B cell (primary cell): ENCODE data around the gene ACOX3. TPM values are rescaled to one million over a fixed set of nuclear protein-coding genes. Genes with fewer than 3 reads are reported as not detected.

Source experiments
- ATAC-seq: fragments of 200-7000 bp; cut with Tn5 transposase; one replicate; pipeline ENCODE4 v1.10.0; 2021; ENCODE audit warnings: low read depth, mild to moderate bottlenecking, moderate number of reproducible peaks, moderate library complexity
- CTCF ChIA-PET: fragments of 350-600 bp; sonication (Branson Sonifier 250); formaldehyde crosslinking; loops from one replicate; lab custom pipeline; 2021; ENCODE audit warnings: antibody characterized with exemption, inconsistent platforms; lab: Charles Lee
- POLR2A ChIA-PET: fragments of 350-600 bp; sonication (Branson Sonifier 250); formaldehyde crosslinking; loops from one replicate; lab custom pipeline; 2021; ENCODE audit warnings: antibody characterized with exemption; lab: Charles Lee
- DNase-seq: peaks from one replicate; pipeline ENCODE4 v3.0.0; 2013
- H2AFZ ChIP-seq: 2 replicates; pipeline ENCODE4 v1.6.1; 2012; ENCODE audit warnings: mild to moderate bottlenecking, low read depth, low read length; ENCODE audit not compliant: insufficient read depth, poor library complexity, severe bottlenecking
- H3K27ac ChIP-seq, 2 donors: 1 replicate in 1 of 2; 2 replicates in 1 of 2; pipeline ENCODE4 v1.5.1; 2012 to 2013; ENCODE audit warnings: low read length in 2 of 2, mild to moderate bottlenecking in 2 of 2, moderate library complexity in 1 of 2
- H3K27me3 ChIP-seq, 4 experiments: fragments of 200-600 bp in 1 of 4; sonication (generic) in 1 of 4; replicated peaks in 1 of 4; 1 replicate in 2 of 4; 2 replicates in 2 of 4; pipeline versions ENCODE4 v1.6.1 to v1.7.0; 2013 to 2016; ENCODE audit warnings: low read length in 3 of 4, mild to moderate bottlenecking in 2 of 4, mixed read lengths in 1 of 4, moderate library complexity in 1 of 4; ENCODE audit not compliant: insufficient read depth in 4 of 4, control insufficient read depth in 3 of 4; ENCODE audit errors: control extremely low read depth in 1 of 4
- H3K36me3 ChIP-seq, 2 experiments: replicated peaks in 1 of 2; 1 replicate in 1 of 2; 2 replicates in 1 of 2; pipeline versions ENCODE4 v1.6.1 to v1.7.1; 2013; ENCODE audit warnings: low read length in 1 of 2; ENCODE audit not compliant: insufficient read depth in 2 of 2, control insufficient read depth in 1 of 2; ENCODE audit errors: control extremely low read depth in 1 of 2, extremely low read depth in 1 of 2
- H3K4me1 ChIP-seq, 2 donors: fragments of 200-600 bp in 1 of 2; sonication (generic) in 1 of 2; 1 replicate in 1 of 2; 2 replicates in 1 of 2; pipeline versions ENCODE4 v1.5.1 to v1.6.1; 2013 to 2017; ENCODE audit warnings: low read length in 2 of 2; ENCODE audit not compliant: control insufficient read depth in 2 of 2, insufficient read depth in 2 of 2
- H3K4me2 ChIP-seq: replicated peaks from 2 replicates; pipeline ENCODE3; 2012; ENCODE audit warnings: mild to moderate bottlenecking, low read depth, low read length; ENCODE audit not compliant: poor library complexity, severe bottlenecking
- H3K4me3 ChIP-seq, 5 experiments: fragments of 200-600 bp in 1 of 5; sonication (generic) in 1 of 5; 1 replicate in 3 of 5; 2 replicates in 2 of 5; pipeline versions ENCODE4 v1.5.1 to v1.7.0; 2011 to 2016; ENCODE audit warnings: low read length in 4 of 5, mild to moderate bottlenecking in 4 of 5, low read depth in 2 of 5, control low read depth in 1 of 5, moderate library complexity in 1 of 5; ENCODE audit not compliant: insufficient read depth in 1 of 5; ENCODE audit errors: control extremely low read depth in 1 of 5, extremely low read depth in 1 of 5
- H3K79me2 ChIP-seq: fragments of 200-600 bp; sonication (generic); one replicate; pipeline ENCODE4 v1.6.0; 2016; ENCODE audit warnings: low read length; ENCODE audit not compliant: control insufficient read depth, insufficient read depth
- H3K9ac ChIP-seq: fragments of 200-600 bp; sonication (generic); 2 replicates; pipeline ENCODE4 v1.6.1; 2017; ENCODE audit warnings: mild to moderate bottlenecking, low read length, moderate library complexity
- H3K9me3 ChIP-seq, 3 donors: one replicate each; pipeline versions ENCODE4 v1.6.1 to v1.7.1; 2013; ENCODE audit warnings: low read length in 2 of 3; ENCODE audit not compliant: control insufficient read depth in 2 of 3, insufficient read depth in 1 of 3; ENCODE audit errors: control extremely low read depth in 1 of 3
- H4K20me1 ChIP-seq: 2 replicates; pipeline ENCODE4 v1.6.0; 2012; ENCODE audit warnings: mild to moderate bottlenecking, low read length; ENCODE audit not compliant: insufficient read depth, control insufficient read depth, poor library complexity, severe bottlenecking
- H3K27ac Mint-ChIP-seq: one replicate; pipeline ENCODE4 v1.8.0; 2021; ENCODE audit warnings: mixed read lengths
- H3K27me3 Mint-ChIP-seq: one replicate; pipeline ENCODE4 v1.8.0; 2021; ENCODE audit warnings: mixed read lengths
- H3K4me1 Mint-ChIP-seq: one replicate; pipeline ENCODE4 v1.8.0; 2021; ENCODE audit warnings: mixed read lengths
- H3K4me3 Mint-ChIP-seq: one replicate; pipeline ENCODE4 v1.8.0; 2021; ENCODE audit warnings: mixed read lengths
- H3K9me3 Mint-ChIP-seq: one replicate; pipeline ENCODE4 v1.8.0; 2022; ENCODE audit warnings: mixed read lengths; ENCODE audit not compliant: insufficient read depth
- EZH2 ChIP-seq: IDR thresholded peaks from 2 replicates; pipeline ENCODE4 v1.6.1; 2012; ENCODE audit warnings: borderline replicate concordance, low read depth, mild to moderate bottlenecking, moderate library complexity, low read length; ENCODE audit not compliant: insufficient read depth, poor library complexity, severe bottlenecking
- WGBS: methylation state at CpG from one replicate; pipeline ENCODE4 v1.1.5; 2013; ENCODE audit warnings: missing lambda C conversion rate; ENCODE audit not compliant: insufficient coverage; 5-methylcytosine and 5-hydroxymethylcytosine counted together
- intact Hi-C: fragments of 100-400 bp; cut with micrococcal nuclease; formaldehyde crosslinking; loops from one replicate; pipeline ENCODE4 v1.10.0; 2022
- polyA plus RNA-seq: library from polyadenylated mRNA; depleted of rRNA; stranded (reverse); fragments of >200 nt; gene quantifications from 2 replicates; pipeline ENCODE4 v1.2.3, GENCODE V29; 2012
- total RNA-seq, 2 donors: library from RNA; stranded (reverse); fragments of 120-200 nt in 1 of 2; gene quantifications; 1 replicate in 1 of 2; 2 replicates in 1 of 2; pipeline versions ENCODE4 v1.2.3 to v1.2.4, GENCODE V29; 2013 to 2022
- TF ChIP-seq, protein P1 (sequence below): fragments of 200-600 bp; IDR thresholded peaks from one replicate; pipeline ENCODE4 v1.8.0; 2022; ENCODE audit warnings: antibody characterized with exemption, mild to moderate bottlenecking

ACOX3 gene
- total and polyA plus RNA-seq, 2 donors (not counting 1 experiment from before 2014, with no cell fraction given), result 4.6 to 23.1 TPM

- H3K27ac Mint-ChIP-seq, result no peak overlapping the region
- no peaks in the 10 kb centered on the region for H3K27me3 Mint-ChIP-seq
- H3K4me1 ChIP-seq, result no peaks in the 10 kb centered on the region
- no peak overlapping the region for H3K4me3 Mint-ChIP-seq
- no peaks in the 10 kb centered on the region for H3K4me1 Mint-ChIP-seq
- H3K4me2 ChIP-seq, result no peak overlapping the region
- no peaks in the 10 kb centered on the region for H3K9me3 Mint-ChIP-seq
- no peak overlapping the region for H2AFZ ChIP-seq
- H3K27me3 ChIP-seq, result no peaks in the 10 kb centered on the region
- 95% methylated on average over 13 of the region's 13 CpGs for WGBS
- no peak for TF ChIP-seq EZH2
- TF ChIP-seq, protein P1, sequence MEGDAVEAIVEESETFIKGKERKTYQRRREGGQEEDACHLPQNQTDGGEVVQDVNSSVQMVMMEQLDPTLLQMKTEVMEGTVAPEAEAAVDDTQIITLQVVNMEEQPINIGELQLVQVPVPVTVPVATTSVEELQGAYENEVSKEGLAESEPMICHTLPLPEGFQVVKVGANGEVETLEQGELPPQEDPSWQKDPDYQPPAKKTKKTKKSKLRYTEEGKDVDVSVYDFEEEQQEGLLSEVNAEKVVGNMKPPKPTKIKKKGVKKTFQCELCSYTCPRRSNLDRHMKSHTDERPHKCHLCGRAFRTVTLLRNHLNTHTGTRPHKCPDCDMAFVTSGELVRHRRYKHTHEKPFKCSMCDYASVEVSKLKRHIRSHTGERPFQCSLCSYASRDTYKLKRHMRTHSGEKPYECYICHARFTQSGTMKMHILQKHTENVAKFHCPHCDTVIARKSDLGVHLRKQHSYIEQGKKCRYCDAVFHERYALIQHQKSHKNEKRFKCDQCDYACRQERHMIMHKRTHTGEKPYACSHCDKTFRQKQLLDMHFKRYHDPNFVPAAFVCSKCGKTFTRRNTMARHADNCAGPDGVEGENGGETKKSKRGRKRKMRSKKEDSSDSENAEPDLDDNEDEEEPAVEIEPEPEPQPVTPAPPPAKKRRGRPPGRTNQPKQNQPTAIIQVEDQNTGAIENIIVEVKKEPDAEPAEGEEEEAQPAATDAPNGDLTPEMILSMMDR, result no peak
- H3K27ac ChIP-seq, result no peak overlapping the region
- no peaks in the 10 kb centered on the region for H3K9me3 ChIP-seq
- POLR2A ChIA-PET, result no interaction called here
- H3K79me2 ChIP-seq, result no peaks in the 10 kb centered on the region
- DNase-seq, result no peak
- intact Hi-C loops, result no loop called here
- no peak overlapping the region for H3K9ac ChIP-seq
- no peak overlapping the region for H3K4me3 ChIP-seq
- ATAC-seq, result no peak
- H4K20me1 ChIP-seq, result no peaks in the 10 kb centered on the region
- H3K36me3 ChIP-seq, result no peaks in the 10 kb centered on the region
- CTCF ChIA-PET, result no interaction called here
Observed at GRCh38 chr4:8372506-8372905, 68.0 kb downstream of the ACOX3 start.

DNA sequence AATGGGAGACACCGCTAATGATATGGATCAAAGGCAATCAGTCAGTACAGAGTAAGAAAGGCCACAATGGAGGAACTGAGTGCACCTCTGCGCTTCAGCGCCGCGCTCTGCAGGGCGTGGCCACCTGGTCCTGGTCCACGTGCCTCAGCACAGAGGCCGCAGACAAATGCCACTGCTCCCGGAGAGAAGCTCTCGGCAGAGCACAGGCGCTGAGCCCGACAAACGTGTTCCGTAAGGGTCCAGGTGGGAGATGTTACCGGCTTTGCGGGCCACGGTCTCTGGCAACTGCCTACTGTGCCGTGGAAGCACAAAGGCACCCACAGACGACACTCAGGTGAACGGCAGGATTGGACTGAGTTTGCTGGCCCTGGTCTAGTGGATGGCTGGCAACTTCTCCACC is 68.9 kb downstream of the ACOX3 start:
- no peak for ATAC-seq
- no peak for TF ChIP-seq EZH2
- TF ChIP-seq, protein P1, result no peak
- H3K27me3 ChIP-seq, result no peaks in the 10 kb centered on the region
- no peak overlapping the region for H3K27ac ChIP-seq
- no peaks in the 10 kb centered on the region for H3K27me3 Mint-ChIP-seq
- WGBS, result 95% methylated on average over 20 of the region's 20 CpGs
- H3K4me1 ChIP-seq, result no peaks in the 10 kb centered on the region
- no peaks in the 10 kb centered on the region for H4K20me1 ChIP-seq
- ChIA-PET POLR2A (no interaction called here), CTCF (no interaction called here)
- DNase-seq, result no peak
- intact Hi-C loops, result no loop called here
- no peak overlapping the region for H3K4me3 Mint-ChIP-seq
- H3K36me3 ChIP-seq, result no peaks in the 10 kb centered on the region
- no peaks in the 10 kb centered on the region for H3K4me1 Mint-ChIP-seq
- H3K4me3 ChIP-seq, result no peak overlapping the region
- H3K4me2 ChIP-seq, result no peak overlapping the region
- no peaks in the 10 kb centered on the region for H3K79me2 ChIP-seq
- no peak overlapping the region for H3K9ac ChIP-seq
- no peaks in the 10 kb centered on the region for H3K9me3 ChIP-seq
- H3K27ac Mint-ChIP-seq, result no peak overlapping the region
- H2AFZ ChIP-seq, result no peak overlapping the region
- no peaks in the 10 kb centered on the region for H3K9me3 Mint-ChIP-seq
